HG03521 (cell line): ENCODE measurements around the gene SERTAD3.
"Not testable (repeated sequence)": the region's sequence is repeated elsewhere in the genome, so short reads cannot be mapped to it uniquely, and the experiment has no call there.

Experiments used
- ATAC-seq: cut with Tn5 transposase; IDR thresholded peaks from one replicate; pipeline ENCODE4 v1.9.1; 2021; ENCODE audit warnings: mild to moderate bottlenecking, moderate library complexity; ENCODE audit not compliant: unreplicated experiment

The SERTAD3 gene

DNA sequence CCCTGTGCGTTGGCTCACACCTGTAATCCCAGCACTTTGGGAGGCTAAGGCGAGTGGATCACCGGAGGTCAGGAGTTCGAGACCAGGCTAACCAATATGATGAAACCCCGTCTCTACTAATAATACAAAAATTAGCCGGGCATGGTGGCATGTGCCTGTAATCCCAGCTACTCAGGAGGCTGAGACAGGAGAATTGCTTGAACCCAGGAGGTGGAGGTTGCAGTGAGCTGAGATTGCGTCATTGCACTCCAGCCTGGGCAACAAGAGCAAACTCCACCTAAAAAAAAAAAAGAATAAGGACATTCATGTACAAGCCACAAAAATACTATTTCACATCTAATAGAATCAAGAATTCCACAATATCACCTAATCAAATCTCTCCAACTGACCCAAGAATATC is 15.9 kb downstream of the SERTAD3 start:
- ATAC-seq = not testable (repeated sequence)

DNA sequence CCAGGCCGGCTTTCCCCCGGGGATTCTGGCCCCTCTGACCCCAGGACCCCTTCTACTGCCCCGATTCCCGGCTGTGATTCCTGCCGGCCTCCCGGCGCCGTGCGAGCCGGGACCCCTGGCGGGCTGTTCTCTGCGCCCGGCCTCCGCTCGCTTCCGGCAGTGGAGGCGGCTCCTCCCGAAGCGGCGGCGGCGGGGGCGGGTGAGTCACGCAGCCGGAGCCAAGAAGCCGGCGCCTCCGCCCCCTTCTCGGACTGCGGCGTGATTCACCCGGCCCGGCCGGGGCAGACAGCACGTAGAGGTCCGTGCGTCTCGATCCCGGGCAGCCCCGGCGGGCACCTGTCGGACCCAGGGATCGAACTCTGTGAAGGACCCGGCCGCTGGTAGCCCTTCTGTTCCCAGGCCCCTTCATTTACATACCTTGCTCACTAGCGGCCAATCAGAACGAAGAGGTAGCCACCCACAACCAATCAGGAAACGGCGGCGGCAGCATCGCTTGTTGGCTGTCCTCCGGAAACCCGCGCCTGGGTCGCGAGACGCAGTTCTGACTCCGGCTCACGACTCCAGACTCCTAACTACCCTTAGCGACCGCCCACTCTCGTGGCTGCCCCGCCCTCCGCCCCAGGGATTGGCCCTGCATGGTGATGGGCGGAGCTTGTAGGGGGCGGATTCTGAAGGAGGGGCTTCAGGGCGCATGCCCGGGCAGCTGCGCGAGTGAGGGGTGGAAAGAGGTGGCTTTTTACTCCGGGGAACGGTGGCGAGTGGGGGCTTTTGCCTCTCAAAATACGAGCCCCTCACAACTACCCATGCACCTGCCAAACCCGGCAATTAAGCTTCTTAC is 18.5 kb downstream of the SERTAD3 start, which contains the start of gene SERTAD1:
Gene SERTAD1, minus strand, starts transcription at position 543 of the 838 bp plus-strand sequence. CDS start 2,446 bp downstream, outside the sequence.
- ATAC-seq = peak; percentile 80

DNA sequence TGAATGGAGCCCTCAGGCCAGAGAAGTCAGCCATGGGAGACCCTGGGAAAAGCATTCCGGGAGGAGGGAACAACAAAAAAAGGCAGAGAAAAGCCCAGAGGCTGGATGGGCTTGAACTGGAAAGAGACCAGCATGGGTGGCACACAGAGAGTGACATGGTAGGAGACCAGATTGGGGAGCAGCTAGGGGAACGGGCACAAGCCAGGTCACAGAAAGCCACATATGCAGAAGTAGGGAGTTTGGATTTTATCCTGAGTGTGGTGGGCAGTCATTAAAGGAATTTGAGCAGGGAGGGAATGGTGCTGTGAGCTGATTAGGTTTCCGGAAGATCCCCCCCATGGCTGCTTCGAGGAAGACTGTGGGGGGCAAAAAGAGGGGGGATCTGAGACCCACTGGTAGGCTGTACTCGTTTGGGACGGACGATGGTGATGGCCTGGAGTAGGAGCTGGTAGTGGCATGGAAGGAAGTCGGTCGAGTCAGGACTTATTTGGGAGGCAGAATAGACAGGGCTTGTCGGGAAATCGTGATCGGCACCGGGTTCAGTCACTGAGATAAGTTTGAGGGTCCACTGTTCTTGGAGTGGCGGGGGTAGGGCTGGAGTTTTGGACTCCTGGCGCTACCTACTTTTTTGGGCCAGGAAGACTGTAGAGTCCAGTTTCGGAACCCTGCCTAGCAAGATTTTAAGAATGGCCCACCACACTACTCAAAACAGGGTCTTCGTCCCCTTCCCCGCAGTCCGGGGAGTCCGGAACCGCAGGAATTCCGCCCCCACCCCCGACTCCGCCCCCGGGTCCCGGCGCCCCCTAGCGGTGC is 19.3 kb downstream of the SERTAD3 start:
- ATAC-seq = no peak

DNA sequence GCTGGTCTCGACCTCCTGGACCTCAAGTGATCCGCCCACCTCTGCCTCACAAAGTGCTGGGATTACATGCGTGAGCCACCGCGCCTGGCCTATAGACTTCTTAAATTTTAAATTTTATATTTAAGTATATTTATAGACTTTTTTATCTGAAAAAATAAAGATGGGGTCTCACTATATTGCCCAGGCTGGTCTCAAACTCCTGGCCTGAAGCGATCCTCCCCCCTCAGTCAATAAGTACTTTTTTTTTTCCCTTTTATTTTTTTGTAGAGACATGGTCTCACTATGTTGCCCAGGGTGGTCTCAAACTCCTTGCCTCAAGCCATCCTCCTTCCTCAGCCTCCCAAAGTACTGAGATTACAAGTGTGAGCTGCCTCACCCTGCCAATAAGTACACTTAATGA is 20.2 kb downstream of the SERTAD3 start:
- ATAC-seq = no peak

DNA sequence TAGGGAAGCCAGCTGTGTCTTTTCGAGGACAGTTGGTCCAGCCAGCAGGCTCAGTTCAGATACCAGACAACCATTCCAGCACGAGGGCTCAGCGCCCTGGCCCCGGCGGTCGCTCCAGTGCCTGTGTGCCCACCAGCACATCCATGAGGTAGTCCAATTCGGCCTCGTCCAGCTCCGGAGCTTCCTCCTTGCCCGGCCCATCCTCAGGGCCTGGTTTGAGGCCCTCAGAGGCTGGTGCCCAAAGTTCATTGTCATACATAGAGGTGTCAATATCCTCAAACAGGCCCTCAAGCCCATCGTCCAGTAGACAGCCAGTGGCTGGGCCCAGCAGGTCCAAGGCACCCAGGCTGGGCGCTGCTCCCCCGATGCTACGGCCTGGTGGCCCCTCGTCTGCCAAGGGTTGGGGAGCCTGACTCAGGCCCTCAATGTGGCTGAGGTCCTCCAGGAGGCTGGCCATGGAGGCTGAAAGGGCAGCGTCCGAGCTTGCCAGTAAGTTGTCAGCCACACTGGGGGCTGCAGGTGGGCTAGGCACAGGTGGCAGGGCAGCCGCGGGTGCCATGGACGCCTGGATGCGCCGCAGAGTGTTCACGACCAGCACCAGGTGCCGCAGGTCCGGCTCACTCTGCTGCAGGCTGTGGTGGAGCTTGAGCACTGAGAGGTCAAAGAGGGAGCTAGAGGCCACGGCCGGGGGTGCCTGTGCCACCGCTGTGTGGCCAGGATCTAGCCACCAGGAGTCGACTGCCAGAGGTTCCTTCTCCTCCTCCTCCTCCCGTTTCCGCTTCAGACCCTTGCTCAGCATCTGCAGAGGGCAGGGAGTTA is 21.2 kb downstream of the SERTAD3 start:
- no peak for ATAC-seq

DNA sequence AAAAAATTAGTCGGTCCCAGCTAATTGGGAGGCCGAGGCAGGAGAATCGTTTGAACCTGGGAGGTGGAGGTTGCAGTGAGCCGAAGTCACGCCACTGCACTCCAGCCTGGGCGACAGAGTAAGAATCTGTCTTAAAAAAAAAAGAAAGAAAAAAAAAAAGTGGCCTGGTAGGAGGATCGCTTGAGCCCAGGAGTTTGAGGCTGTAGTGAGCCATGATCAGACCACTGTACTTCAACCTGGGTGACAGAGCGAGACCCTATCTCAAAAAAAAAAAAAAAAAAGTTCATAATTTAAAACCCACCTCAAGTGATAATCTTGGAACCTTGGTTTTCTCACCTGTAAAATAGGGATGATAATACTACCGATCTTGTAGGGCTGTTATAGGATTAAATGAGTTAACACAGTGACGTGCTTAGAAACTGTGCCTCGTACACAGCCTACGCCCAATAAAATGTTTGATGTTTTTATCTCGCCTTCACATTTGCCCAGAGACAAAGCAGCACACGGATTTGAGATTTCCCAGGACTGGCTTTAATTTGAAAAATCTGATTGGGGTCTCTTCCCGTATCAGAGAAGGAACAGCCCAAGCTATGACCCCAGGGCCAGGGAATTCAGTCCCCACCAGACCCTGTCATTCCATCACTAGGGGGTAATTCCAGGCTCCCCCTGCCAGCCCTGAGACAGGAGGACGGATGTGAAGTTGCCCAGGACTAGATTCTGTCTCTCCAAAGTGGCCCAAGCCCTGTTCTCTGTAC is 22.0 kb downstream of the SERTAD3 start:
- no peak for ATAC-seq

DNA sequence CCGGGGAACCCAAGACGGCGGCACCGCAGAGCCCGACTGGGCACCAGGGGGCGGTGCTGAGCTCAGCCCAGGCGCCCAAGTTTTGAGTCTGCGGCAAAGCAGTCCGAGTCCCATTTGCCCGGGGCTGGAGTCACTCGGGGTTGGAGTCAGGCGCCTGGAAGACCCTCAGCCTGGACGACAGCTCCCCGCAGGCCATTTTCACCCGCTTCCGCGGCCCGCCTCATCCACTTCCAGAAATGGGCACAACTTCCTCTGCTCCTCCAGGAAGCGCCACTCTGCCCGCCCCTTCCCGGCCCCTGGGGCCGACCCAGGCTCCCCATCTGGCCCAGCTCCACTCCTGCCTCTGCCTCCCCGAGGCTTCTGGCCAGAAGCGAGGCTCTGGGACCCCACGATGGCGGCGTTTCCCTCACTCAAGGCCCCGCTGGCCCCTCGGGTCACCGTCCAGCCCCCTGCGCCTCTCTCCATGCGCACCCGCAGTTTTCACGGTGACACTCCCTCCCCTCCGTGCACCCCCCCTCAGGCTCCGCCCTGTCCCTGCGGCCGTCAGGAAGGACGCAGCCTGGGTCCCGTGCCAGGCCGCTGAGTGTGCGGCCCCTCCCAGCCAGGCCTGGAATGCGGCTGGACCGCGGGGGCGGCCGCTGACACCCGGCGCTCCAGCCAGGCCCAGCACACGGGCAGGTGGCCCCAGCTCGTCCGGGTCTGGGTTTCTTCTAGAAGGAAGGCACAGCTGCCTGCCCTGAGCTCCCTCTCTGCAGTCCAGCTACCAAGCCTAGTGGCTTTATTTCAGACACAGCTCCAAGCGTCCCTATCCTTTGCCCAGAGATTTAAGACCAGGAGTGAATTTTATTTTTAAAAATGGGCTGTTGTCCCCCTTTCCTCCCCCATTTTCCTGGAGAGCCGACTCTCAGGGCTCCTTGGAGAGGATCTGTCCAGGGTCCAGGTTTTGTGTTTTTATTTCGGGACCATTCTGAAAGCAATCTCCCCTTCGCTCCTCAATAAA is 23.1 kb downstream of the SERTAD3 start:
- ATAC-seq = peak; percentile 33

DNA sequence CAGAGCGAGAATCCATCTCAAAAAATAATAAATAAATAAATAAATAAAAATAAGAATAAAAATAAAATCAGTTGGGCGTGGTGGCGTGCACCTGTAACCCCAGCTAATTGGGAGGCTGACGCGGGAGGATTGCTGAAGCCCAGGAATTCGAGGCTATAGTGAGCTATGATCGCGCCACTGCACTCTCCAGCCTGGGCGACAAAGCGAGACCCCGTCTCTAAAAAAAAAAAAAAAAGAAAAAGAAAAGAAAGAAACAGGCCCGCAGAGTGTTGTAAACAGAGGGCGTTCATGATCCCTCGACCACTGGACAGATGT is 23.7 kb downstream of the SERTAD3 start:
- ATAC-seq = no peak

DNA sequence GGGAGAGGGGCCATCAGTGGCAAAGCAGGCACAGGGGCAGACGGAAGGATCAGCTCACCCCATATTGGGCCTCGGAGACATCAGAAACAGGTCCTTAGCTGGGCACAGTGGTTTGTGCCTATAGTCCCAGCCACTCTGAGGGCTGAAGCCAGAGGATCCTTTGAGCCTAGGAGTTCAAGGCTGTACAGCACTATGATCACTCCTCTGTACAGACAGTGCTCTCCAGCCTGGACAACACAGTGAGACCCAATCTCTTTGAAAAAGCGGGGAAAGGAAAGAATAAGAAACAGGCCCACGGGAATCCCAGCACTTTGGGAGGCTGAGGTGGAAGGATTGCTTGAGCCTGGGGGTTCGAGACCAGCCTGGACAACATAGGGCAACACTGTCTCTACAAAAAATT is 24.4 kb downstream of the SERTAD3 start:
- no peak for ATAC-seq

DNA sequence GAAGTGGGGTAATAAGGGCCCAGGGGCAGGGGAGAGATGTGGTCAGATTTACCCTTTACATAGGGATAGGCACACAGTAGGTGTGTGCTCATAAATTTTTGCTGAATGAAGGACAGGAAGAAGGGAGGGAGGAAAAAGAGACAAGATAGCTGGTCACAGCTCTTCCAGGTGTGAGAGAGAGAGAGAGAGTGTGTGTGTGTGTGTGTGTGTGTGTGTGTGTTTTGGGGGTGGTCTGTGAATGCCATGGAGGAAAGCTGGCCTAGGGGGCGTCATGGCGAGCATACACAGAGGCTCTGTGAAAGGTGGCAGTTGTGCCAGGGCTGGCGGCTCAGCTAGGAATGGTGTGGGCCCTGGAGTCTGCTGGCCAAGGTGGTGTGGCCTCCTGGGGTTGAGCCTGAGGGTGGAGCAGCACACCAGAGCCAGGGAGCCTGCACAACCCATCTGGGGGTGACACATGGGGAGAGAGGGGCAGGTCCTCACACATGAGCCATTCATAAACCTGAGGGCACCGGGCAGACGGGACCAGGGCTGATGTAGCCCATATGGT is 25.0 kb downstream of the SERTAD3 start:
- ATAC-seq = no peak

DNA sequence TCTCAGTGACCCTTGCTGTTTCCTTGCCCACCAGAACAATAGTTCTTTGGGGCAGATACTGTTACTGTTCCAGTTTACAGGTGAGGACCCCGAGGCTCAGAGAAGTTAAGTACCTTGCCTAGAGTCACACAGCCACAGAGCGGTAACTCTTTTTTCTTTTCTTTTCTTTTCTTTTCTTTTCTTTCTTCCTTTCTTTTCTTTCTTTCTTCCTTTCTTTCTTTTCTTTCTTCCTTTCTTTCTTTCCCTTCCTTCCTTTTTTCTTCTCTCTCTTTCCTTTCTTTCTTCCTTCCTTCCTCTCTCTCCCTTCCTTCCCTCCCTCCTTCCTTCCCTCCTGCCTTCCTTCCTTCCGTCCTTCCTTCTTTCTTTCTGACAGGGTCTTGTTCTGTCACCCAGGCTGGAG is 26.1 kb downstream of the SERTAD3 start:
- ATAC-seq = no peak

DNA sequence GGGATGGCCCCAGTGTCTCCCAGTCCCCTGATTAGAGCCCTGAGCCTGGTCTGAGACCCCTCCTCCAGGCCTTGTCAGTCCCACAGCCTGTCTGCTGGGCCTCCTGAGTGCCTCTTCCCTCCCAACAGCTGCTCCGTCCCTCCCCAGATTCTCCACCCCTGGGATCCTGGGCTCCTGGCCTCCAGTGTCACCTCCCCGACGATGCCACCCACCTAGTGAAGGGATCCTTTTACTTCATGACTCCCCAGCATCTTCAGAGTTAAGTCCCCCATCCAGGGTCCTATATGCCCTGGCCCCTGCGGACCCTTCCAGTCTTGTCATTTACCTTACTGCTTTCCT is 26.5 kb downstream of the SERTAD3 start:
- no peak for ATAC-seq

DNA sequence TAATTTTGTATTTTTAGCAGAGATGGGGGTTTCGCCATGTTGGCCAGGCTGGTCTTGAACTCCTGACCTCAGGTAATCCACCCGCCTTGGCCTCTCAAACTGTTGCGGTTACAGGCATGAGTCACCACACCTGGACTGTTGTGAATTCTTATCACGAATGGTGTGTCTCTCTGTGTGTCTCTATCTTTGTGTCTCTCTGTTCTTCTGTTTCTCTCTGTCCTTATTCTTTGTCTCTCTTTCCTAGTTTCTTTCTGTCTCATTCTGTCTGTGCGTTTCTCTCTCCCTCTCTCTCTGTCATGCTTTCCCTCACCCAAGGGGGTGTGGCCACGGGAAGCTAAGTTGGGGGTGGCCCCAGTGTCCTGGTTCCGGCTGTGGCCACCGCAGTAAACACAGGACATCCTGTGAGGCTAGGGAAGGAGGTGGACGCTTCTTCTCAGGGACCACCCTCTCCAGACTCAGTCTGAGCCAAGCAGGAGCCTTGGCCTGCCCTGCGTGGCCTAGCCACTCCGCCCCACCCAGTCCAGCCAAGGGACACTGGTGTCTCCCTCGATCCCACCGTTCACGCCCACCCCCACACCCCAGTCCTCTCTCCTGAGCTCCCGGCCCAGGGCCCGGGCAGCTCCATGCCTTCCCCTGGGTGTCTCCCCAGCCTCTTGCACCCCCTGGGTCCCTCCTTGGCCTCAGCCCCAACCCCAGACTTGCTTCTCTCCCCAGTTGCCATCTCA is 27.1 kb downstream of the SERTAD3 start:
- no peak for ATAC-seq

DNA sequence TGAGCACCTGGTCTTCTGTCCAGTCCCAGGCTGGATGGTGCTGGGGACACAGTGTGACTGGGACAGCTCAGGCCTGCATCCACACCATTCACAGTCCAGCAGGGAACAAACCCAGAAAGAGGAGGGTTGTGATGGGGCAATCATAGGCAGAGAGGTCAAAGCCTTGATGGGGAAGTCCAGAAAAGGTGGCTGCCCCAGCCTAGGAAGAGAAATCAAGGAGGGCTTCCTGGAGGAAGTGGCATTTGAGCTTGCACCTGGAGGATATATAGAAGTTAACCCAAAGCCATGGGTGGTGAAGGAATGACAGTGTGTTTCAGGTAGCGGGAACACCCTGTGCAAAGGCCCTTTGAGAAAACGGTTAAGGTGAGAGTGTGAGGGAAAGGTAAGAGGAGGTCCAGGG is 28.4 kb downstream of the SERTAD3 start:
- ATAC-seq = no peak

DNA sequence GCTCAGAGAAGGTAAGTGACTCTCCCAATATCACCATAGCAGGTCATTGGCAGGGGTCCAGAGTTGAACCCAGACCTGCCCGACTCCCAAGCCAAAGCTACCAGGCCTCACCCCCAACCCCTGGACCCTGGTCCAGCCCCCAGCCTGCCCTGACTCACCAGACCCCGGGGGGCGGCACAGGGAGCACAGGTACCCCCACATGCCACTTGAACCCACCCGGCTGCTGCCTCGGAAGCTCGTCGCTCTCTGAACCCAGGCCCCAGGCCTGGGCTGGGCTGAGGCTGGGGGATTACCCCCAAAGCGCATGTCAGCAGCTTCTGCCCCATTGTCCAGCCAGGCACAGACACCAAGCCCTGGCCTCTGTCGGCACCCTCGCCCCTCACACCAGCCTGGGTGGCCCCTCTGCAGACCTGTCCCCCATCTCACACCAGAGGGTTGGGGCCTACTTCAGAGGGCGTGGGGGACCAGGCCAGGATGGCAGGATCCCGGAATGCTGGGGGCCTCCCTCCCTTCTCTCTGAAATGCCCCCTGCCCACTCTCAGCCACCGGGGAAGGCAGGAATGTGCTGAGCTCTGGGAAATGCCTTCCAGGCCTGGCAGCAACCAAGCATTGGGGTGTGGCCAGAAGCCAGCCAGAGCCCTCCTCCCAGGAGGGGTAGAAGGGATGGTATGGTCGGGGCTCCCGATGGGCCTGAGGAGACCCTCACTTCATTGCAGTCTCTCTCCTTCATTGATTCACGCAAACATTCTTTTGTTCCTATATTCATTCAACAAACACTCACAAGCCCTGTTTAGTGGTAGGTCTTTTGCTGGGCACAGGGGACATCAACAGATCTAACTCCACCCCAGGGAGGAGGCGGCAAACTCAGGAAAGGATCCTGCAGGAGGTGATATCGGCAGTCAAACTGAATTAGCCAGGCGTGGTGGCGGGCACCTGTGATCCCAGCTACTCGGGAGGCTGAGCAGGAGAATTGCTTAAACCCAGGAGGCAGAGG is 29.3 kb downstream of the SERTAD3 start:
- ATAC-seq = no peak

DNA sequence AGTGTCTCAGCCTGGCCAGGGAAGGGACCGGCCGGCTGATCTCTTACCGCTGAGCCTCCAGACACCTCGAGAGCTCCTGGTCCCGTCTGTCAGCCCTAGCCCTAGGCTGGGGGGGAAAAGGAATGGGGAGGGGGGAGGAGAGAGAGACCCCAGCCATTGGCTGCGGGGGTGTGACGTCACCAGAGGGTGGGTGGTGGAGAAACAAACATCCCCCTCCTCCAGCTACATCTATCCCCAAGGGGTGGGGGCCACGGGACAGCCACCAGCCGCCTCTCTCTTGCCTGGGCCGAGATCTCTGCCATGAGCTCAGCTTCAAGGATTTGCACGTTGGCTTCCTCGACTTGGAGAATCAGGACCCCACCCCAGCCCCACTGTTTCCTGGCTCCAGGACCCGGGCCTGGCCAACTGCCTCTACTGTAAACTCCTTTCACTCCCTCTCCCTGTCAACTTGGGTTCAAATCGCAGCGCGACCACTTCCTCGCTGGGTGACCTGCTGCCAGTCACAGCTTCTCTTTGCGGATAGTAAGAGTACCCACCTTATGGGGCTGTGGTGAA is 30.8 kb downstream of the SERTAD3 start, which contains the start of gene PRX:
Gene PRX, minus strand, starts transcription at position 88 of the 555 bp plus-strand sequence. CDS start 5,446 bp downstream, outside the sequence.
- ATAC-seq = no peak

DNA sequence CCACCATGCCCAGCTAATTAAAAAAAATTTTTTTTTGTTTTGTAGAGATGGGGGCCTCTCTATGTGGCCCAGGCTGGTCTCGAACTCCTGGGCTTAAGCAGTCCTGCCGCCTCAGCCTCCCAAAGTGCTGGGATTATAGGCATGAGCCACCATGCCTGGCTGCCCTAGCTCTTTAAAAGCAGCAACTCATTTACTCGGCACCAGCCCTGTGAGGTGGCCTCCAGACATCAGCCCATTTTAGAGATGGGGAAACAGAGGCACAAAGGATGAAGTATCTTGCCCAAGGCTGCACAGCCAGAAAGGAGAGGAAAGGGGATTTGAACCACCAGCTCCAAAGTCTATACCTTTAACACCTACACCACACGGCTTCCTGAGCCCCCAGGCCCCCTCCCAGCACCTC is 31.3 kb downstream of the SERTAD3 start:
- ATAC-seq = no peak
